A549 (cell line): Measurements from ENCODE around the gene DHX16. TPM values are rescaled to one million over a fixed set of nuclear protein-coding genes. Genes with fewer than 3 reads are reported as not detected.
A peak's percentile ranks its signal among the peaks of the same experiment; 100 is the strongest.

ENCODE experiments used
- ATAC-seq, 2 experiments: fragments of 200-7000 bp in 1 of 2; fragments of >200 bp in 1 of 2; cut with Nextera tagmentation in 1 of 2; cut with Tn5 transposase in 1 of 2; 3 replicates each; pipeline versions ENCODE4 v1.8.0 to v1.9.1; 2018 to 2020; ENCODE audit warnings: mild to moderate bottlenecking in 1 of 2, moderate library complexity in 1 of 2
- CTCF ChIA-PET: fragments of 300-600 bp; sonication (Branson Sonifier 250); formaldehyde crosslinking; extraction: SDS; loops from one replicate; lab custom pipeline; 2021; ENCODE audit warnings: antibody characterized with exemption, inconsistent platforms; lab: Yijun Ruan, JAX
- POLR2A ChIA-PET: fragments of 350-600 bp; formaldehyde crosslinking; extraction: SDS; loops from one replicate; lab custom pipeline; 2021; ENCODE audit warnings: antibody characterized with exemption, inconsistent platforms; lab: Yijun Ruan, JAX
- DNase-seq, 2 experiments: peaks; one replicate each; pipeline versions ENCODE4 v3.0.0 to v3.0.0-alpha.2; 2011 to 2016; ENCODE audit warnings: low read depth in 1 of 2, low spot score in 1 of 2
- FAIRE-seq: peaks from 2 replicates; lab custom pipeline; 2011; peaks lifted over from hg19 to GRCh38; lab: Jason Lieb, UNC
- H3K27ac ChIP-seq, 2 experiments: fragments of >200 bp; sonication (Bioruptor Twin); formaldehyde crosslinking; 3 replicates each; pipeline ENCODE4 v1.5.1; 2016 to 2017
- H3K4me1 ChIP-seq: fragments of >200 bp; sonication (Bioruptor Twin); formaldehyde crosslinking; 3 replicates; pipeline ENCODE4 v1.6.1; 2016
- H3K4me2 ChIP-seq: fragments of >200 bp; sonication (Bioruptor Twin); formaldehyde crosslinking; 3 replicates; pipeline ENCODE4 v1.6.1; 2016
- H3K4me3 ChIP-seq: fragments of >200 bp; sonication (Bioruptor Twin); formaldehyde crosslinking; 3 replicates; pipeline ENCODE4 v1.5.1; 2016
- H3K9me3 ChIP-seq: fragments of >200 bp; sonication (Bioruptor Twin); formaldehyde crosslinking; 3 replicates; pipeline ENCODE4 v1.6.1; 2016
- BHLHE40 ChIP-seq: IDR thresholded peaks from 2 replicates; pipeline ENCODE4 v1.6.1; 2012; ENCODE audit warnings: low read depth, low read length, inconsistent platforms
- CHD4 ChIP-seq: fragments of 200-600 bp; sonication (generic); IDR thresholded peaks from 2 replicates; pipeline ENCODE4 v1.6.1; 2016; ENCODE audit warnings: antibody characterized with exemption, mild to moderate bottlenecking, borderline replicate concordance
- EHF ChIP-seq: fragments of 250-450 bp; sonication (Bioruptor Pico); IDR thresholded peaks from 2 replicates; pipeline ENCODE4 v1.5.0; 2020; ENCODE audit warnings: mild to moderate bottlenecking
- EHMT2 ChIP-seq: fragments of 200-600 bp; sonication (generic); IDR thresholded peaks from 2 replicates; pipeline ENCODE4 v1.6.1; 2016; ENCODE audit warnings: antibody characterized with exemption, low read depth, mild to moderate bottlenecking, moderate library complexity
- EP300 ChIP-seq, 2 experiments: fragments of >200 bp; sonication (Bioruptor Twin); formaldehyde crosslinking; IDR thresholded peaks; 2 replicates in 1 of 2; 3 replicates in 1 of 2; pipeline ENCODE4 v1.6.1; 2016 to 2017
- FOXS1 ChIP-seq: fragments of 250-450 bp; sonication (Bioruptor Pico); IDR thresholded peaks from 2 replicates; pipeline ENCODE4 v1.5.0; 2020; ENCODE audit warnings: mild to moderate bottlenecking, moderate library complexity
- HEYL ChIP-seq: fragments of 250-450 bp; sonication (Bioruptor Pico); IDR thresholded peaks from 2 replicates; pipeline ENCODE4 v1.8.0; 2021; ENCODE audit warnings: mild to moderate bottlenecking, moderate library complexity
- KDM5A ChIP-seq: fragments of 200-600 bp; sonication (generic); IDR thresholded peaks from 2 replicates; pipeline ENCODE4 v1.6.1; 2016; ENCODE audit warnings: antibody characterized with exemption, mild to moderate bottlenecking
- MAFK ChIP-seq: fragments of 450-650 bp; IDR thresholded peaks from 2 replicates; pipeline ENCODE4 v1.6.1; 2014; ENCODE audit not compliant: partially characterized antibody
- NFE2L2 ChIP-seq: fragments of 150-350 bp; conservative IDR thresholded peaks from 2 replicates; pipeline ENCODE4 v1.6.1; 2014; ENCODE audit warnings: low read length
- POLR2AphosphoS2 ChIP-seq: conservative IDR thresholded peaks from 2 replicates; pipeline ENCODE4 v1.6.1; 2012; ENCODE audit warnings: low read length, improper control_type of control experiment, inconsistent platforms
- RAD21 ChIP-seq, 2 experiments: fragments of >200 bp in 1 of 2; sonication (Bioruptor Twin) in 1 of 2; formaldehyde crosslinking in 1 of 2; IDR thresholded peaks in 1 of 2; conservative IDR thresholded peaks in 1 of 2; 2 replicates in 1 of 2; 3 replicates in 1 of 2; pipeline ENCODE4 v1.6.1; 2012 to 2018; ENCODE audit warnings: inconsistent platforms in 1 of 2
- RCOR1 ChIP-seq: fragments of 150-350 bp; IDR thresholded peaks from 2 replicates; pipeline ENCODE4 v1.6.1; 2014; ENCODE audit warnings: antibody characterized with exemption, low read length, low read depth
- RFX5 ChIP-seq: fragments of 450-650 bp; IDR thresholded peaks from 2 replicates; pipeline ENCODE4 v1.7.1; 2014; ENCODE audit warnings: antibody characterized with exemption, mild to moderate bottlenecking, moderate library complexity
- ZC3H11A ChIP-seq: fragments of 450-650 bp; IDR thresholded peaks from 2 replicates; pipeline ENCODE4 v1.6.1; 2014; ENCODE audit warnings: antibody characterized with exemption, mild to moderate bottlenecking
- ZFP36 ChIP-seq: fragments of 450-650 bp; IDR thresholded peaks from 2 replicates; pipeline ENCODE4 v1.6.1; 2014; ENCODE audit warnings: borderline replicate concordance; ENCODE audit not compliant: partially characterized antibody
- ZSCAN20 ChIP-seq: fragments of 250-450 bp; sonication (Bioruptor Pico); IDR thresholded peaks from 2 replicates; pipeline ENCODE4 v1.8.0; 2022; ENCODE audit warnings: mild to moderate bottlenecking, moderate library complexity
- WGBS: methylation state at CpG from one replicate; pipeline ENCODE4 v1.1.6; 2017; ENCODE audit errors: missing lambda C conversion rate; 5-methylcytosine and 5-hydroxymethylcytosine counted together
- polyA plus RNA-seq, 4 experiments: library from polyadenylated mRNA; depleted of rRNA in 3 of 4; stranded (reverse); fragments of >200 nt; fragmentation: RNase III in 1 of 4; extraction: RNeasy Plus Mini Kit Qiagen cat#74134 plus additional on column Dnase treatment in 1 of 4; gene quantifications; 2 replicates in 3 of 4; 3 replicates in 1 of 4; pipeline ENCODE4 v1.2.3, GENCODE V29; 2011 to 2017
- TF ChIP-seq, protein P1 (sequence below): fragments of 200-600 bp; sonication (generic); IDR thresholded peaks from 2 replicates; pipeline ENCODE4 v1.6.1; 2016; ENCODE audit warnings: antibody characterized with exemption, mild to moderate bottlenecking, moderate library complexity
- TF ChIP-seq, protein P2 (sequence below): fragments of 150-350 bp; IDR thresholded peaks from 2 replicates; pipeline ENCODE4 v1.6.1; 2014; ENCODE audit warnings: low read depth, mild to moderate bottlenecking, low read length
- TF ChIP-seq, protein P3 (sequence below): fragments of >200 bp; sonication (Bioruptor Twin); formaldehyde crosslinking; IDR thresholded peaks from 3 replicates; pipeline ENCODE4 v1.6.1; 2016
- TF ChIP-seq, protein P4 (sequence below): IDR thresholded peaks from 2 replicates; pipeline ENCODE4 v1.6.1; 2012
- TF ChIP-seq, protein P5 (sequence below): IDR thresholded peaks from 2 replicates; pipeline ENCODE4 v1.6.1; 2012; ENCODE audit warnings: low read depth, borderline replicate concordance
- TF ChIP-seq, protein P6 (sequence below): fragments of 250-450 bp; sonication (Bioruptor Pico); IDR thresholded peaks from 2 replicates; pipeline ENCODE4 v1.5.0; 2021; ENCODE audit warnings: mild to moderate bottlenecking, moderate library complexity, borderline replicate concordance

Gene DHX16
- polyA plus RNA-seq, 2 of the 4 experiments (the other 2 are of a cell fraction) = 31.6 TPM

DNA sequence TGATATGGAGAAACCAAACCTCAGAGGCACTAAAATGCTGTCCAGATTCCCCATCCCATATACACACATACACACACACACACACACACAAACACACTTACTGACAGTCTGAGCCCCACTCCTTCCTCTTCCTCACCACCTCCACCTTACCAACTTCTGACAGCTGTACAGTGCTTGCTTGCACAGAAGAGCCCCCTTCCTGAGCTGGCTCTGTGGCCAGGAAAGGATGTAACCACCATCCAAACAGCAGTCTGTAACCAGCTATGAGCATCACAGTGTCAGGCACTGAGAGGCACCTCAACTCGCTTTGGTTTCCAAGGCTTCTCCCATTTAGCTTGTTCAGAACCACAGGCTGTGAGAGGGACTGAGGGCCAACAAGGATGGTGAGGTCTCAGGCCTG lies 31.8 kb downstream of the DHX16 start:
- no peak for FAIRE-seq
- H3K27ac ChIP-seq = no peak overlapping the region
- no peak for TF ChIP-seq ZSCAN20 (CRISPR knock-in tag)
- TF ChIP-seq, protein P1, sequence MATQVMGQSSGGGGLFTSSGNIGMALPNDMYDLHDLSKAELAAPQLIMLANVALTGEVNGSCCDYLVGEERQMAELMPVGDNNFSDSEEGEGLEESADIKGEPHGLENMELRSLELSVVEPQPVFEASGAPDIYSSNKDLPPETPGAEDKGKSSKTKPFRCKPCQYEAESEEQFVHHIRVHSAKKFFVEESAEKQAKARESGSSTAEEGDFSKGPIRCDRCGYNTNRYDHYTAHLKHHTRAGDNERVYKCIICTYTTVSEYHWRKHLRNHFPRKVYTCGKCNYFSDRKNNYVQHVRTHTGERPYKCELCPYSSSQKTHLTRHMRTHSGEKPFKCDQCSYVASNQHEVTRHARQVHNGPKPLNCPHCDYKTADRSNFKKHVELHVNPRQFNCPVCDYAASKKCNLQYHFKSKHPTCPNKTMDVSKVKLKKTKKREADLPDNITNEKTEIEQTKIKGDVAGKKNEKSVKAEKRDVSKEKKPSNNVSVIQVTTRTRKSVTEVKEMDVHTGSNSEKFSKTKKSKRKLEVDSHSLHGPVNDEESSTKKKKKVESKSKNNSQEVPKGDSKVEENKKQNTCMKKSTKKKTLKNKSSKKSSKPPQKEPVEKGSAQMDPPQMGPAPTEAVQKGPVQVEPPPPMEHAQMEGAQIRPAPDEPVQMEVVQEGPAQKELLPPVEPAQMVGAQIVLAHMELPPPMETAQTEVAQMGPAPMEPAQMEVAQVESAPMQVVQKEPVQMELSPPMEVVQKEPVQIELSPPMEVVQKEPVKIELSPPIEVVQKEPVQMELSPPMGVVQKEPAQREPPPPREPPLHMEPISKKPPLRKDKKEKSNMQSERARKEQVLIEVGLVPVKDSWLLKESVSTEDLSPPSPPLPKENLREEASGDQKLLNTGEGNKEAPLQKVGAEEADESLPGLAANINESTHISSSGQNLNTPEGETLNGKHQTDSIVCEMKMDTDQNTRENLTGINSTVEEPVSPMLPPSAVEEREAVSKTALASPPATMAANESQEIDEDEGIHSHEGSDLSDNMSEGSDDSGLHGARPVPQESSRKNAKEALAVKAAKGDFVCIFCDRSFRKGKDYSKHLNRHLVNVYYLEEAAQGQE = no peak
- no peak for TF ChIP-seq HEYL
- no peak for TF ChIP-seq EHF
- no peak for TF ChIP-seq POLR2AphosphoS2
- TF ChIP-seq RFX5 = no peak
- TF ChIP-seq, protein P2, sequence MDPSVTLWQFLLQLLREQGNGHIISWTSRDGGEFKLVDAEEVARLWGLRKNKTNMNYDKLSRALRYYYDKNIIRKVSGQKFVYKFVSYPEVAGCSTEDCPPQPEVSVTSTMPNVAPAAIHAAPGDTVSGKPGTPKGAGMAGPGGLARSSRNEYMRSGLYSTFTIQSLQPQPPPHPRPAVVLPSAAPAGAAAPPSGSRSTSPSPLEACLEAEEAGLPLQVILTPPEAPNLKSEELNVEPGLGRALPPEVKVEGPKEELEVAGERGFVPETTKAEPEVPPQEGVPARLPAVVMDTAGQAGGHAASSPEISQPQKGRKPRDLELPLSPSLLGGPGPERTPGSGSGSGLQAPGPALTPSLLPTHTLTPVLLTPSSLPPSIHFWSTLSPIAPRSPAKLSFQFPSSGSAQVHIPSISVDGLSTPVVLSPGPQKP = no peak
- no peak for TF ChIP-seq ZC3H11A
- TF ChIP-seq BHLHE40 = no peak
- no peak for TF ChIP-seq KDM5A
- TF ChIP-seq NFE2L2 = no peak
- TF ChIP-seq EHMT2 = no peak
- no peak for TF ChIP-seq CHD4
- ChIA-PET POLR2A (no interaction called here), CTCF (interaction anchor here (0.6 to 2.1 kb wide), 5 partner anchors 11 to 96 kb away, joined by 3 to 5 read pairs (median 3); partner anchors contain the start of gene DHX16)
- no peak for DNase-seq
- ATAC-seq = no peak
- WGBS = 100% methylated on average over 1 of the region's 1 CpG
- no peak overlapping the region for H3K4me3 ChIP-seq
- H3K9me3 ChIP-seq = no peaks in the 10 kb centered on the region
- no peak overlapping the region for H3K4me2 ChIP-seq
- 0 out of 3 replicates have a peak, but pooled peaks cover under 1% of the 10 kb centered on the region for H3K4me1 ChIP-seq

DNA sequence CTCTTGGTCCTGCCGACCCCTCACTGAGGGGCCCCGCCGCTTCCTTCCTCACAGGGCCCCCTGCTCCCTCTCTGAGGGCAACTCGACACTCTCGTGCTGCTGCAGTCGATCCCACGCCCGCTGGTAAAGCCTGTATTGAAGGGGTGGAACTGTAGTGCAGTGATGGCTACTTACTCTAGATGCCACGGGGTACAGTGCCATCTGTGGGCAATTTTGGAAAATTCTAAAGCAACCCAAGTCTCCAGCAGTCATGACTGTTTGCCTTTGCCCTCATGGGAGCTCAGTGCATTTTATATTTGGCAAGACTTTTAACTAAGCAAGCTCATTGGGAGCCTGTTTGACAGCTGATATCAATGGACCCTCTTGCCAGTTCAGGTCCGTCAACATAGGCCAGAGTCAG lies 32.3 kb downstream of the DHX16 start:
- FAIRE-seq (no peak), ATAC-seq (peak; percentile 76), DNase-seq (no peak)
- WGBS = 81% methylated on average over 8 of the region's 10 CpGs
- H3K4me2 ChIP-seq = no peak overlapping the region
- H3K4me1 ChIP-seq = no peaks in the 10 kb centered on the region
- no peak overlapping the region for H3K4me3 ChIP-seq
- no peaks in the 10 kb centered on the region for H3K9me3 ChIP-seq
- no peak overlapping the region for H3K27ac ChIP-seq
- ChIA-PET CTCF (interaction anchor here (0.6 to 2.1 kb wide), 4 partner anchors 10 to 32 kb away, joined by 3 to 5 read pairs (median 3); partner anchors contain the start of gene DHX16), POLR2A (no interaction called here)
- 0 out of 5 replicates have a peak, but pooled peaks of 1 of the 2 experiments have one; percentile 7 for TF ChIP-seq RAD21 (conservative IDR thresholded peaks at IDR 0.05 in 1 of 2, IDR thresholded peaks at IDR 0.05 in 1 of 2)
- no peak for TF ChIP-seq RFX5

DNA sequence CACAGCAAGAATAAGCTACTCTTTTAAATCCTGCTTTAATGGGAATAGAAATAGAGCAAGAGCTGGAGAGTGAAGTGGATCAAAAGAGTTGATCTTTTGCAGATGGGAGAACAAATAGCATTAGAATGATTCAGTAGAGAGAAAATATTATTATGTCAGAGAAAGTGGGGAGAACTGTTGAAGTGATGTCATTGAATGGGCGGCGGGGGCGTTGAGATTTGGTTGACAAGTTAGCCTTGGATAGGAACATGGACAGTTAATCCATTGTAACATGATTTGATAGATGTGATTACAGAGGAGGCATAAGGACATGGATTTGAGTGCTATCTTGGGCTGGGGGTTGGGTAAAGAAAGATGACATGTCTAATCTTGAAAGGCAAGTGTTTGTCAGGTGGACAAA lies 37.0 kb downstream of the DHX16 start:
- TF ChIP-seq EP300 (IDR thresholded peaks at IDR 0.05) (no peak), ZFP36 (no peak), MAFK (no peak), FOXS1 (CRISPR knock-in tag) (no peak), EHMT2 (no peak), RCOR1 (no peak)
- TF ChIP-seq, protein P3, sequence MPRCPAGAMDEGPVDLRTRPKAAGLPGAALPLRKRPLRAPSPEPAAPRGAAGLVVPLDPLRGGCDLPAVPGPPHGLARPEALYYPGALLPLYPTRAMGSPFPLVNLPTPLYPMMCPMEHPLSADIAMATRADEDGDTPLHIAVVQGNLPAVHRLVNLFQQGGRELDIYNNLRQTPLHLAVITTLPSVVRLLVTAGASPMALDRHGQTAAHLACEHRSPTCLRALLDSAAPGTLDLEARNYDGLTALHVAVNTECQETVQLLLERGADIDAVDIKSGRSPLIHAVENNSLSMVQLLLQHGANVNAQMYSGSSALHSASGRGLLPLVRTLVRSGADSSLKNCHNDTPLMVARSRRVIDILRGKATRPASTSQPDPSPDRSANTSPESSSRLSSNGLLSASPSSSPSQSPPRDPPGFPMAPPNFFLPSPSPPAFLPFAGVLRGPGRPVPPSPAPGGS = no peak
- TF ChIP-seq, protein P4, sequence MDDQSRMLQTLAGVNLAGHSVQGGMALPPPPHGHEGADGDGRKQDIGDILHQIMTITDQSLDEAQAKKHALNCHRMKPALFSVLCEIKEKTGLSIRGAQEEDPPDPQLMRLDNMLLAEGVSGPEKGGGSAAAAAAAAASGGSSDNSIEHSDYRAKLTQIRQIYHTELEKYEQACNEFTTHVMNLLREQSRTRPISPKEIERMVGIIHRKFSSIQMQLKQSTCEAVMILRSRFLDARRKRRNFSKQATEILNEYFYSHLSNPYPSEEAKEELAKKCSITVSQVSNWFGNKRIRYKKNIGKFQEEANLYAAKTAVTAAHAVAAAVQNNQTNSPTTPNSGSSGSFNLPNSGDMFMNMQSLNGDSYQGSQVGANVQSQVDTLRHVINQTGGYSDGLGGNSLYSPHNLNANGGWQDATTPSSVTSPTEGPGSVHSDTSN = no peak
- TF ChIP-seq, protein P5, sequence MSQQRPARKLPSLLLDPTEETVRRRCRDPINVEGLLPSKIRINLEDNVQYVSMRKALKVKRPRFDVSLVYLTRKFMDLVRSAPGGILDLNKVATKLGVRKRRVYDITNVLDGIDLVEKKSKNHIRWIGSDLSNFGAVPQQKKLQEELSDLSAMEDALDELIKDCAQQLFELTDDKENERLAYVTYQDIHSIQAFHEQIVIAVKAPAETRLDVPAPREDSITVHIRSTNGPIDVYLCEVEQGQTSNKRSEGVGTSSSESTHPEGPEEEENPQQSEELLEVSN = no peak
- TF ChIP-seq, protein P6, sequence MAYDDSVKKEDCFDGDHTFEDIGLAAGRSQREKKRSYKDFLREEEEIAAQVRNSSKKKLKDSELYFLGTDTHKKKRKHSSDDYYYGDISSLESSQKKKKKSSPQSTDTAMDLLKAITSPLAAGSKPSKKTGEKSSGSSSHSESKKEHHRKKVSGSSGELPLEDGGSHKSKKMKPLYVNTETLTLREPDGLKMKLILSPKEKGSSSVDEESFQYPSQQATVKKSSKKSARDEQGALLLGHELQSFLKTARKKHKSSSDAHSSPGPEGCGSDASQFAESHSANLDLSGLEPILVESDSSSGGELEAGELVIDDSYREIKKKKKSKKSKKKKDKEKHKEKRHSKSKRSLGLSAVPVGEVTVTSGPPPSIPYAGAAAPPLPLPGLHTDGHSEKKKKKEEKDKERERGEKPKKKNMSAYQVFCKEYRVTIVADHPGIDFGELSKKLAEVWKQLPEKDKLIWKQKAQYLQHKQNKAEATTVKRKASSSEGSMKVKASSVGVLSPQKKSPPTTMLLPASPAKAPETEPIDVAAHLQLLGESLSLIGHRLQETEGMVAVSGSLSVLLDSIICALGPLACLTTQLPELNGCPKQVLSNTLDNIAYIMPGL (CRISPR knock-in tag) = no peak
- ATAC-seq (no peak), DNase-seq (no peak), FAIRE-seq (no peak)
- Histone ChIP-seq H3K27ac (no peak overlapping the region), H3K9me3 (no peaks in the 10 kb centered on the region), H3K4me1 (peaks cover 5% of the 10 kb centered on the region; the same call in 1 of the 3 replicates), H3K4me3 (no peak overlapping the region), H3K4me2 (no peak overlapping the region)
- ChIA-PET CTCF (no interaction called here), POLR2A (no interaction called here)
- 98% methylated on average over 3 of the region's 3 CpGs for WGBS
